DMS53 (cell line): ENCODE measurements around the gene SRRM4.
"Not testable (repeated sequence)": the region's sequence is repeated elsewhere in the genome, so short reads cannot be mapped to it uniquely, and the experiment has no call there.

Experiments
- DNase-seq: peaks from one replicate; lab custom pipeline; 2025; lab: John Stamatoyannopoulos, UW

The SRRM4 gene

GRCh38 chr12:118981285-118982211 is at the start of gene SRRM4:
Gene SRRM4, plus strand, starts transcription at chr12:118981541. Its CDS starts 342 bp downstream, at chr12:118981883.
- peak; percentile 87 for DNase-seq

DNA sequence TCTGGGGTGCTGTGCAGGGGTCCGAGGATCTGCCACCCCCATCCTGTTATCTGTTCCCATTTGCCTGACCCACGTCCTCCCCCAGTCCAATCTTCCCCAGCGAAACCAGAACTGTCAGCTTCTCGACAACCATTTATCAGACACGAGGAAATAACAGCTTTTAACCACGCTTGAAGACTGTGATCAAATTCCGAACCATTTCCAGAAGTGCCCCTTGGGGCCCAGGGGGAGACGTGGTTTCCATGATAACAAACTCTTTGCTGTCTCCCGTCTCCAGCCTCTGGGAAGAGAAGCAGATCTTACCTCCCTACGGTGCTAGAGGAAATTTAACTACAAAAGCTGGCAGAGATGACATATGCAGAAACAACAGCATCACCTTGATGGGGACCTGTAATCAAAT is 35.1 kb upstream of the SRRM4 start:
- DNase-seq, result no peak

DNA sequence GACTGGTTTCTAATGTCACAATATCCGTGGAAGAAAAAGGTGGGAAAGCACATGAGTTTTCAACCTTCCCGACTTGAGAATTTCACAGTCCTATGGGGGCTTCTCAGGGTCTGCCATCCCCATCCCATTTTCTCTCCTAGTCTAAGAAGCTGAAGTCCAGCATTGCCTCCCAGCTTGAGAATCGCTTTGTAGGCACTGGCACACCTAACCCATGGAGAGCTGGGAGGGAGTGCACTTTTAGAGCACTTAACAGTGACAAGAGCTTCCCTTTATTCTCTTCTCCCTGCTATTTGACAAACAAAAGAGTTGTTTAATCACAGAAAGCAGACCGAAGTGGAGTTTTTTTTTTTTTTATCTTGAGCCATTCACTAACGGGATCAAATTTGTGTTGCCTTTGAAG is 22.8 kb upstream of the SRRM4 start:
- peak; percentile 39 for DNase-seq

DNA sequence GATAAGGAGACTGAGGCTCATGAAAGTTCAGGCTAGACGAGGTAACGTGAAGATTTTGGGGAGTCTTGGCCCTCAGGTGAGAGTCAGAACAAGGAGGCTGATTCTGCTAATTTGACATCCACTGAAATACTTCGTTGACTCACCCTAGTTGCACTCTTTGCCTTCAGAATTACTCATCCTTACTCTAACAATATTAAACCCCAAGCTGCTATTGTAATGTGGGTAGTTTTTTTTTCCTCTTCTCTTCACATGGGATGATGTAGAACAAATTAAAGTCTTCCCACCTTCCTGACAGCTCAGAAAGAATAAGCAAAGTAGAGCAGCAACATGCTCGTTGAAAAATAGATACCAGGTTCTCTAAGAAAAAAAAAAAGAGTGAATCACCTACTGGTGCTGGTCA is 22.0 kb upstream of the SRRM4 start:
- no peak for DNase-seq

DNA sequence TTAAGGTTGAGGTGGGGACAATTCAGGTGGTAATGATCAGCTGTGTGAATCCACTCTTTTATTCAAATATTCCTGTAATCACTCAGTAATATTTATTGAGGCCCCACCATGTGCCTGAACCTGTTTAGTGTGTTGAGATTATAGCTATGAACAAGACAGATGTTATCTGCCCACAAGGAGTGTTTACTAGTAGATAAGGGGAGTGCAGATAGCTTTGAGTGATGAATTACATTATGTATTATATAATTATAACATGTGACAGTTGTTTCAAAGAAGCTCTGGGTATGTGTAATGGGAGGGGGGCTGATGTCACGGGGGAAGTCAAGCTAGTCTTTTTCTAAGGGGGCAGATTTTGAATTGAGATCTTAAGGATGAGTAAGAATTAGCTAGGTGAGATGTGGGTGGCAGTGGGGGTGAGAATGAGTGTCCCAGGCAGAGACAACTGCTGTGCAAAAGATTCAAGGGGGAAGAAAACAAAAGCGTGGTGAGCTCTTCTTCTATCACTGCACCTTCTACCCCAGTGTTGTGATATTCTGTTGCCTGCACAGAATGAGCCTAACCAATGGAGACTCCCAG is 21.3 kb upstream of the SRRM4 start:
- no peak for DNase-seq

GRCh38 chr12:118960865-118961264 is 20.5 kb upstream of the SRRM4 start:
- no peak for DNase-seq

DNA sequence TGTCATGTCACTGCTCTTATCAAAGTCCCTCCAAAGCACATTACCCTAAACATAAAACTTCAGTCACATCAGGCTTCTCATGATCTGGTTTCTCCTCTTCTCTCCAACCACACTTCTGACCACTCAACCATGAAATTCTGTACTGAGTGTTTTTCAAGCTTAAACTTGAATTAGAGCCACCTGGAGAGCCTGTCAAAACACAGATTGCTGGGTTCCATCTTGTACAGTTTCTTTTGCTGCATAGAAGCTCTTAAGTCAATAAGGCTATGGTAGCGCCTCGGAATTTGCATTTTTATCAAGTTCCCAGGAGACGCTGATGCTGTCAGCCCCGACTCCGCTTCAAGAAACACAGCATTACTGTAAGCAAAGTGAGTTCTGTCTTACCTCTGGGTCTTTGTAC is 16.4 kb upstream of the SRRM4 start:
- no peak for DNase-seq

DNA sequence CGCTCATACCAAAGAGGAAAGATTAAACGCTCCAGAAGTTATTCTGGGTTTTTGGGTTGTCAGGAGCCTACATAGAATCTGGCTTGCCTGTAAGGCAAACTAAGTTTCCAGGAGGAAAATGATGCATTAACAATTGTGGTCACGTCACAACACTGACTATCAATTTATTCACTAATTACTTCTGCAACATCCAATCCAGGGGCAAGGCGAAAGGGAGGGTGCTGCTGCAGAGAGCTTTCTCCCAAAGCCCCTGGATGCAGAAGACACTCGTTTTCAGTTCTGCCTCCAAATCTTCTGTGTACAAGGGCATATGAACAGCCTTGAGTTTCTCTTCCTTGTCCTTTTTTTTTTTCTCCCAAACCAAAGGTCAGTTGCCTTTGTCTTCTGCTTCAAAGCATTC is 10.5 kb upstream of the SRRM4 start:
- DNase-seq, result no peak

DNA sequence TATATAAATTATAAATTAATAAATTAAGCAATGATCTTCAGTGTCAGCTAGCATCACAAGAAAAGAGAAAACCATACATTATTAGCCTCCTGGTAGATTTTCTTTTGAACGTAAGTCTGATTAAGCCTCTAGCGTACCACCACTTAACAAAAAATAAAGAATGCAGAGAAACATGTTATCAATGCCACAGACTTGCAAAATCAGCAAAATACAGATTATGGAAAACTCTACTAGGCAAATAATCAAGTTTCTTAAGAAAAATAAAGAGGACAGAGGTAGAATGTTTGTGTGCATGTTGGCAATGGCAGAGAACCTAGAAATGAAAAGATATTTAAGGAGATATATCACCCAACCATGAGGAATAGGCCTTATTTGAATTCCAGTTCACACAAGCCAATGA is 8.4 kb upstream of the SRRM4 start:
- DNase-seq, result no peak

DNA sequence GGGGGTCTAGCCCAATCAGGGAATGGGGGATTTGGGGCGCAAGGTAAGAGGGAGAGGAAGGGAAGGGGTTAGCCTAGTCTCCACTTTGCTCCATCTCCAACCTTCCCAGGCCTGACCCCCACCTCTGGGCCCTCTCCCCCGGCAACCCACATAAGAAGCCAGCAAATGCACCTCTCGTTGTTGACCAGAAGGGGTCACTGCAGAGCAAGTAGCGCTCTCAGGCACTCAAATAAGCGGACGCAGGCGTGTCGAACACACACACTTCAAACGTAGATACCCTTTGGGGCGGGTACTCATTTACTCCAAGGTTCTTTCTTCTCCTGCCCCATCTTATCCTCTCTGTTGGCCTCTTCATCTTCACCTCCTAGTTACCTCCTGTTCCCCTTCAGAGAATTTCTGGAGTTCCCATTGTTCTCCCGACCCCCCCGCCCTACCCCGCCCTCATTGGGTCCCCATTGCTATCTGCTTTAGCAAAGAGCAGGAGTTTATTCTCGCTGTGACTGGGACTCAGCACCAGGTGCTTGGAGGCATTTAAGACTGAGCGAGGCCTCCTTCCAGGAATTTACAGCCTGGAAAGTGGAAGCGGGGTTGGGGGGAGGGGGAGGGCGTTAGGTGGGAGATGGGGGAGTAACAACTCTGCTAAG is 1.5 kb upstream of the SRRM4 start:
- peak; percentile 89 for DNase-seq

DNA sequence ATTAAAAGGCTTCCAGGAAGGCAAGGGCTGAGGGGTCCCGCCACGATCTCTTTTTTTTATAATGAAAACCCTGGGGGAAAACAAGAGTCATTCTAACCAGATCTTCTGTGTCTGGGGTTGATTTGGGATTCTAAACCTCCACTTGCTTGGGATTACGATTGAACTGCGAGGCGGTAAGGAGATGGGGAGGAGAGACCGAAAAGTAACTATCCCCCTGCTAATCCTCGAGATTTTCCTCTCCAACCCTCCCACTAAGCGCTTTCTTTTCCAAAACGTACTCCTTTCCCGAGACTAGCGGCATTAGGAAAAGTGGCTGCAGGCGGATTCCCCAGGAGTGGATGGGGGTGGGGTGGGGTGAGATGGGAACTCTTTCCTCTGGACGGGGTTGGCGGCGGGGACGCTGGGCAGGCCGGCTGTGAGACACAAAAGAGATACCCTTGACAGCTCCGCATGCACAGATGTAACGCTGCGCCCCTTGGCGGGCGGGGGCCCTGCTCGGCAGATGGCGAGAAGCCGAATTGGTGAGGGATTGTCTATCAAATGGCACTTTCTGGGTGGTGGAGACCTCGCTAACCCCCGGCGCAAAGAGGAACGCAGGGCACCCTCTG is 830 bp upstream of the SRRM4 start:
- peak; percentile 48 for DNase-seq

DNA sequence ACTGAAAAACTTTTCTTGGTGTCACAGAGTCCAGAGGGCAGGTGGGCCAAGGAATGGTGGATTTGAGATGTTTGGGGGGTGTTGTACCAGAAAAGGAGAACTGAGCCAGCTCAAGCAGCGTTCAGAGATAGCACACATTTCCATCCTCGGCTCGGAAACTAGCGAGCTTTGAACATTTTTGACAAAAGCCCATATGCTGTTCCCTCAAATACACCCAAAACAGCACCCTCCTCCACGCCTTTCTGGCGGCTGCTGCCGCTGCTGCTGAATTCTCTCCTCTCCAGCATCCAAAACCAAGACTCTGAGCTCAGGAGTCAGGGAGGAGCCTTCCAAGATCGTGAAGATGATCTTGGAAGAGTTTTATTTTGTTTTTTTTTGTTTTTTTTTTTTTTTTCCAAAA is 961 bp downstream of the SRRM4 start:
- no peak for DNase-seq

DNA sequence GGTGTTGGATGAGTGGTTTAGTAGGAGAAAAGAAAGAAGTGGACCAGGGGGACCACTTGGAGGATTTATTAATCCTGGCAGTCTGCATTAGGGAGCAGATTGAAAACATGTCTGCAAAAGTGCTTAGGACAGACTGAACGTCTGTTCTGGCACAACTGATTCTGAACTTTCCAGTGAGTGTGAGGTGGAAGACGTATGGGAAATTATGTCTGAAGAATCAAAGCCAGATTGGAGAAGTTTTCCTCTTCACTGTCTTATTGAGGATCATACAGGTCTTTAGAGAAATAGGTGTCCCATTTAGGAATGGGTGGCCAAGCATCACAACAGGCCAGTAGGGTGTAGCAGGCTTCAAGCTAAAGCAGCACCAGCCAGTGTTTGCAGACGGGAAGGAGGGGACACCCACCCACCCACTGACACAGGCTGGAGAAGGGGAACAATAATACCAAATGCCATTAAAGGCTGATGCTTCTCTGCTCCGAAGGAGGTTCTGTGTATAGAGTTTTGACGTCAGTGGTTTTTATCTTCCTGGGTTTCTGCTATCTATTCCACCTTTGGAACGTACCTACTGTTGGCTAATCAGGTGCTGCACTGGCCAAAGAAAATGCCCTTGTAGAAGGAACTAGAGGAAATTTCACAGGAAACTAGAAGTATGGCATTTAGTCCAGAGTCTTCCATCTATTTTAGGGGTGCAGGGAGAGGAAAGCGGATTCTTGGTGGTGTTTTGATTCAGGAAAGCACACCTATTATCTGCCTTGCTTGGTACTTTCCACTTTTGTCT is 1.8 kb downstream of the SRRM4 start:
- no peak for DNase-seq

DNA sequence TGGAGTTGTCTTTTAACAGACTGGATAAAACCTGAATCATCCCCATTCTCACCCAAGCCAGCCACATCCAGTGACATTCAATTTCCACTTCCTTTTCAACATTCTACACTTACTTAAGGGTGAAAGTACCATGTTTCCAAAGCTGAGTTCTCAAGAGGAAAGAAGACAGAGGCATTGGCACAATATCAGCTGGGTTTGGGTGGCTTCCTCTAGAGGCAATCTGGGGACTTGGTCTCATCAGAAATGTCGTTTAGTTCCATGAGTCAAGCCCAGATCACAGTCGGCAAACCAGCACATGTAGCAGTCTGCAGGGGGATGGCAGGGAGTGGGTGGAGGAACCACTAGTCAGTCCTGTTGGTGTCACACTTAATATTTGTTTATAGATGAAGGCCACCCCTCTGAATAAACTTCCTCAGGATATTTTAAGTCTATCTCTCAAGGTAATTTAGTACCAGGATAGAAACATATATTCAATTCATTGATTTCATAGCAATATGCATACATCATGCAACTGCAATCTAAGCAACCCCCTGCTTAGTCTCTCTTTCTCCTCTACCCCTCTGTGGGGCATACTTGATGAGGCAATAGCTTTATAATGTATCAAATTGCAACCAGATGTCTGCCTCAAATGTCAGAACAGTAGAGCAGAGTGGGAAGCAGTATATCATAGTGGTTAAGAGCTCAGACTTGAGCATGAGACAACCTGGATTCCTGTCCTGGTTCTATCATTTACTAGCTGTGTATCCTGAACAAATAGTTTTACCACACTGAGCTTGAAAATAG is 3.0 kb downstream of the SRRM4 start:
- no peak for DNase-seq

DNA sequence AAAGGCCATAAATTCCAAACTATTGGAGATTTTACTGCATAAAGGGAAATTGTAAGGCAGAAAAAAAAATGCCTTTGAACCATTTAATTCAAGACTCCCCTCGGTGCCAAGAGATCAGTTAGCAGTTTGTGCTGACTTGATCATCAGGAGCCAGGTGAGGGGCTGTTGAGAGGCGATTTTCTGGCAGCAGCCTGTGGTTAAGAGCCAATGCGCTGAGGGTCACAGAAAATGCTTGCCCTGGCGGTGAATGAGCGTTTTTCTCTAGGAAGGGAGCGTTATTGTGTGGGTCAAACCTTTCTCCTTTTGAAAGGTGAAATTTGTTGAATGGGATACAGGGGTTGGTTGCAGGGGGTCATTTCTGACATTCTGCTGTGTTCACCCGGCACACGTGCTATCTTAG is 4.7 kb downstream of the SRRM4 start:
- no peak for DNase-seq

DNA sequence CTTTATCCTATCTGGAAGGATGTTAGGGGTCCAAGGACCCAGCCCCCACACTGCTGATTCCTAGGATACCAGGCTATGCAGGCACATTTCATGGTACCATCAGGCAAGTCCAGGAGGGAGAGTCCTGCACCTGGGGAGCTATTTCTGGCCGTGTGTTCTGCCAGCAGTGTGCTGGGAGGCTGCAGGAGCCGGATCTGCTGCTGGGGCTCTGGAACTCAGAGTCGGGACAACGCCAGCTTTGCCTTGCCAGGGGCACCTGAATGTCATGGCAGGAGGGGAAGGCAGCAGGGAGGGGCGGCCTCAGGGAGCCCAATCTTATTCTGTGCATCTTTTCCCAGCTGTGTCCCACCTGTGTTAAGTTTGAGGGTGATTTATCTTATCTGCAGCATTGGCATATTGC is 17.8 kb downstream of the SRRM4 start:
- no peak for DNase-seq

- no peak for DNase-seq
These were observed 23.7 kb downstream of the SRRM4 start for GRCh38 chr12:119005085-119005484.

DNA sequence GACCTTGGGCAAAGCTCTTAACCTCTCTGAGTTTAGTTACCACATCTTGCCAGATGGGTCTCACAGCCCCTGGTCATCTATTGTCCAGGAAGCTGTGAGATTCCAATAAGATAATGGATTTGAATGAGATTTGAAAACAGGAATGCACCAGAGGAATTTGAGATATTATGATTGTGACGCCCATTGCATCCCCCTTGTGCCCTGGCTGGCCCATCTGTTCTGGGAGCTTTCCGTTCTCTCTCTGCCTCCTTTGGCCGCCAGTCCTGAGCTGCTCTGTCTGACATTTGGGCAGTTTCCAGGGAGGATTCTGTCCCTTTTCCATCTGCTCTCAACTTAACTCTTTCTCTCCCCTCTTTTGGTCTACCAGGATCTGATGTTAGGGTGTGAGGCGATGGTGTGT is 24.6 kb downstream of the SRRM4 start:
- DNase-seq, result no peak

DNA sequence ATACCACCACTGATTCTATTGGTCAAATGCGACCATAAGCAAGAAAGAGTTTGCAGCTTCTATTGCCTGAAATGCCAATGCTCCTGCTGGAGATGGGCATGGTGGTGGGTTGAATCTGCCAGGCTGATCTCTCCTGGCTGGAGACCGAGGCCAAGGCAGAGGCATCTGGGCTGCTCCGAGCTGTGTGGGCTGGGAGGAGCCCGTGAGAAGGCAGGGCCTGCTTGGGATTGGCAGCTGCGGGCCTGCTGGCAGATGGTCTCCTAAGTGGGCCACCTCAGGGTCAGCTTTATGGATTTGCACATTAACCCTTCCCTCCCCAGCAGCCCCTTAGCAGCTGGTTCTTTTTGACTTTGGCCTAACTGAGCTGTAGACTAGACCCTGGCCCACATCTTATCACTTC is 25.4 kb downstream of the SRRM4 start:
- DNase-seq, result no peak

GRCh38 chr12:119008273-119008672 is 26.9 kb downstream of the SRRM4 start:
- not testable (repeated sequence) for DNase-seq

DNA sequence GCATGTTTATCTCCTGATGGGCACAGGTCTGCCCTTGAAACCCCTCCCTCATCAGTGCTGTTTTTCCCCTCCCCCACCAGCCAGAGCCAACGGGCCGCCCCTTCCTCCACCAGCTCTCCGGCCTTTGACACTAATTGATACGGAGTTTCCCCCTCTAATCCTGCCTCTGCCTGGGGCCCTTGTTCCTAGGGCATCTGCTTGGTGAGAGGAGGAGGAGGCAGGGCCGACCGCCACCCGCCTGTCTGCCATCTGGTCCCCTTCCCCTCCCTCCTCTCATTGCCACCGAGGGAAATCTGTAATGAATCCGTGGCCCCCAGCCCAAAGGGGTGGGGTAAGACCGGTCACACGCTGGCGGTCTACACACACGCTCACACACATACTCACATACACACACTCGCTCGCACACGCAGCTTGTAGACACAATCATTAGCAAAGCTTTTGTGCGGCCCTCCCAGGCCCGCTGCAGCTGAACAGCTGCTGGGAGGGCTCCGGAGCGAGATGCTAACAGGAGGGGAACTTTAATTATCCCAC is 27.4 kb downstream of the SRRM4 start:
- DNase-seq, result no peak
